Chondrocyte (in vitro differentiated cells): ENCODE data around the gene ERMN. TPM values are rescaled to one million over a fixed set of nuclear protein-coding genes. Genes with fewer than 3 reads are reported as not detected.
A peak's percentile ranks its signal among the peaks of the same experiment; 100 is the strongest.
"Not testable (repeated sequence)": the region's sequence is repeated elsewhere in the genome, so short reads cannot be mapped to it uniquely, and the experiment has no call there.

Experiments
- DNase-seq: peaks from one replicate; pipeline ENCODE4 v3.0.0; 2021; ENCODE audit warnings: mixed read lengths, low spot score
- H3K27ac Mint-ChIP-seq: one replicate; pipeline ENCODE4 v1.8.0; 2021; ENCODE audit warnings: mild to moderate bottlenecking, moderate library complexity, mixed read lengths; ENCODE audit not compliant: unreplicated experiment
- H3K27me3 Mint-ChIP-seq: 2 replicates; pipeline ENCODE4 v1.8.0; 2021; ENCODE audit warnings: low read depth, mixed read lengths
- H3K36me3 Mint-ChIP-seq: 2 replicates; pipeline ENCODE4 v1.8.0; 2021; ENCODE audit warnings: low read depth, mixed read lengths
- H3K4me1 Mint-ChIP-seq: 2 replicates; pipeline ENCODE4 v1.8.0; 2021; ENCODE audit warnings: low read depth, mild to moderate bottlenecking, mixed read lengths
- H3K4me3 Mint-ChIP-seq: one replicate; pipeline ENCODE4 v1.8.0; 2021; ENCODE audit warnings: mild to moderate bottlenecking, moderate library complexity, mixed read lengths; ENCODE audit not compliant: unreplicated experiment
- H3K9me3 Mint-ChIP-seq: 2 replicates; pipeline ENCODE4 v1.8.0; 2021; ENCODE audit warnings: low read depth, mixed read lengths
- CTCF ChIP-seq: fragments of 200-600 bp; sonication (generic); IDR thresholded peaks from 2 replicates; pipeline ENCODE4 v1.5.0; 2021; ENCODE audit warnings: antibody characterized with exemption, mild to moderate bottlenecking, moderate library complexity
- long read RNA-seq: library from polyadenylated mRNA; stranded (forward); transcript quantifications from one replicate; pipeline ENCODE4 v2.0.0, GENCODE V29; 2021
- total RNA-seq: library from RNA; stranded (reverse); gene quantifications from 3 replicates; pipeline ENCODE4 v1.2.1, GENCODE V29; 2021

ERMN gene
- total RNA-seq = not detected in 3 replicates
- long read RNA-seq = 0 reads

GRCh38 chr2:157325786-157326185 lies at the start of gene ERMN:
Gene ERMN, minus strand, starts transcription at chr2:157325824. Its CDS starts 182 bp downstream, at chr2:157325642.
- Mint-ChIP-seq H3K9me3 (no peaks in the 10 kb centered on the region), H3K27ac (no peak within 1 kb of the TSS), H3K36me3 (no peaks in the 10 kb centered on the region), H3K4me3 (no peak within 1 kb of the TSS), H3K4me1 (peaks cover 26% of the 10 kb centered on the region), H3K27me3 (peaks cover 7% of the 10 kb centered on the region)
- DNase-seq = no peak
- TF ChIP-seq CTCF = no peak

- H3K27me3 Mint-ChIP-seq = peaks cover 3% of the 10 kb centered on the region
- H3K27ac Mint-ChIP-seq = no peak overlapping the region
- no peak for DNase-seq
- no peak for TF ChIP-seq CTCF
- H3K4me1 Mint-ChIP-seq = peaks cover 7% of the 10 kb centered on the region
- H3K4me3 Mint-ChIP-seq = no peak overlapping the region
- peaks cover 21% of the 10 kb centered on the region for H3K9me3 Mint-ChIP-seq
- H3K36me3 Mint-ChIP-seq = peaks cover 2% of the 10 kb centered on the region
Measured at GRCh38 chr2:157375384-157375783, 49.8 kb upstream of the ERMN start.

- H3K36me3 Mint-ChIP-seq, H3K27ac Mint-ChIP-seq, H3K4me3 Mint-ChIP-seq, H3K9me3 Mint-ChIP-seq, H3K27me3 Mint-ChIP-seq, DNase-seq: not testable (repeated sequence)
- peaks cover 16% of the 10 kb centered on the region for H3K4me1 Mint-ChIP-seq
Measured at GRCh38 chr2:157368508-157368907, 42.9 kb upstream of the ERMN start.

GRCh38 chr2:157367704-157368103 lies 42.1 kb upstream of the ERMN start:
- Mint-ChIP-seq H3K9me3 (no peaks in the 10 kb centered on the region), H3K27me3 (peaks cover 2% of the 10 kb centered on the region), H3K36me3 (no peaks in the 10 kb centered on the region), H3K4me3 (no peak overlapping the region), H3K4me1 (peaks cover 20% of the 10 kb centered on the region), H3K27ac (no peak overlapping the region)
- TF ChIP-seq CTCF = no peak
- no peak for DNase-seq

GRCh38 chr2:157364257-157364974 lies 38.8 kb upstream of the ERMN start:
- peaks cover 8% of the 10 kb centered on the region for H3K9me3 Mint-ChIP-seq
- no peak for DNase-seq
- peak overlapping the region; percentile 37 for H3K27ac Mint-ChIP-seq
- H3K4me3 Mint-ChIP-seq = no peak overlapping the region
- H3K4me1 Mint-ChIP-seq = peaks cover 20% of the 10 kb centered on the region
- H3K27me3 Mint-ChIP-seq = peaks cover 5% of the 10 kb centered on the region
- TF ChIP-seq CTCF = no peak
- peaks cover 3% of the 10 kb centered on the region for H3K36me3 Mint-ChIP-seq

GRCh38 chr2:157363612-157364101 lies 38.0 kb upstream of the ERMN start:
- peaks cover 20% of the 10 kb centered on the region for H3K4me1 Mint-ChIP-seq
- peaks cover 8% of the 10 kb centered on the region for H3K9me3 Mint-ChIP-seq
- no peak for DNase-seq
- peaks cover 8% of the 10 kb centered on the region for H3K27me3 Mint-ChIP-seq
- no peak for TF ChIP-seq CTCF
- peak overlapping the region; percentile 37 for H3K27ac Mint-ChIP-seq
- H3K4me3 Mint-ChIP-seq = no peak overlapping the region
- peaks cover 3% of the 10 kb centered on the region for H3K36me3 Mint-ChIP-seq
